ENCODE measurements around the gene TIMM10.

TIMM10 gene

GRCh38 chr11:57504511-57504910 is 26.0 kb downstream of the TIMM10 start:
- no peaks in the 10 kb centered on the region for H4K20me1 ChIP-seq (ENCODE audit: control insufficient read depth, insufficient read depth, low read depth, low read length)

GRCh38 chr11:57502870-57503269 is 27.7 kb downstream of the TIMM10 start:
- Histone ChIP-seq H3K36me3 (ENCODE audit: control insufficient read depth, low read length) (peaks cover 46% of the 10 kb centered on the region; the same call in 1 of the 2 replicates), H4K20me1 (ENCODE audit: control insufficient read depth, insufficient read depth, low read depth, low read length) (no peaks in the 10 kb centered on the region), H3K4me1 (ENCODE audit: control insufficient read depth, low read length) (no peaks in the 10 kb centered on the region), H3K4me3 (ENCODE audit: low read length) (no peak overlapping the region), H3K27ac (ENCODE audit: low read depth, low read length) (no peak overlapping the region), H3K79me2 (ENCODE audit: control insufficient read depth, low read length) (no peaks in the 10 kb centered on the region; the same call in none of the 2 replicates), H3F3A (ENCODE audit: control insufficient read depth, insufficient read depth) (no peaks in the 10 kb centered on the region), H3K9me3 (ENCODE audit: control insufficient read depth, insufficient read depth, low read length) (no peaks in the 10 kb centered on the region), H3K4me2 (ENCODE audit: low read length) (no peak overlapping the region), H3K27me3 (ENCODE audit: control insufficient read depth, low read length) (no peaks in the 10 kb centered on the region), H3K9me2 (replicated peaks; ENCODE audit: control insufficient read depth, low read length) (no peaks in the 10 kb centered on the region)
- TF ChIP-seq EZH2phosphoT487 (IDR thresholded peaks at IDR 0.05; ENCODE audit: borderline replicate concordance, low read length) = no peak
- no peak for TF ChIP-seq CTCF (IDR thresholded peaks at IDR 0.05; ENCODE audit: low read depth, low read length, poor library complexity, severe bottlenecking)

More at GRCh38 chr11:57504511-57504910, 26.0 kb downstream of the TIMM10 start:
- H3K36me3 ChIP-seq (ENCODE audit: control insufficient read depth, low read length) = peaks cover 41% of the 10 kb centered on the region; the same call in 1 of the 2 replicates
- H3K9me2 ChIP-seq (replicated peaks; ENCODE audit: control insufficient read depth, low read length) = no peaks in the 10 kb centered on the region
- no peak for TF ChIP-seq EZH2phosphoT487 (IDR thresholded peaks at IDR 0.05; ENCODE audit: borderline replicate concordance, low read length)
- TF ChIP-seq CTCF (IDR thresholded peaks at IDR 0.05; ENCODE audit: low read depth, low read length, poor library complexity, severe bottlenecking) = no peak
- peaks cover 5% of the 10 kb centered on the region for H3K79me2 ChIP-seq (ENCODE audit: control insufficient read depth, low read length)
- no peak overlapping the region for H3K27ac ChIP-seq (ENCODE audit: low read depth, low read length)
- H3F3A ChIP-seq (ENCODE audit: control insufficient read depth, insufficient read depth) = no peaks in the 10 kb centered on the region
- H3K4me3 ChIP-seq (ENCODE audit: low read length) = no peak overlapping the region
- no peak overlapping the region for H3K4me2 ChIP-seq (ENCODE audit: low read length)
- no peaks in the 10 kb centered on the region for H3K27me3 ChIP-seq (ENCODE audit: control insufficient read depth, low read length)
- H3K9me3 ChIP-seq (ENCODE audit: control insufficient read depth, insufficient read depth, low read length) = no peaks in the 10 kb centered on the region
- H3K4me1 ChIP-seq (ENCODE audit: control insufficient read depth, low read length) = no peaks in the 10 kb centered on the region; the same call in 1 of the 2 replicates

GRCh38 chr11:57502376-57502775 is 28.2 kb downstream of the TIMM10 start:
- Histone ChIP-seq H3F3A (ENCODE audit: control insufficient read depth, insufficient read depth) (no peaks in the 10 kb centered on the region), H3K4me1 (ENCODE audit: control insufficient read depth, low read length) (no peaks in the 10 kb centered on the region), H3K79me2 (ENCODE audit: control insufficient read depth, low read length) (no peaks in the 10 kb centered on the region; the same call in 1 of the 2 replicates), H3K9me3 (ENCODE audit: control insufficient read depth, insufficient read depth, low read length) (no peaks in the 10 kb centered on the region), H3K36me3 (ENCODE audit: control insufficient read depth, low read length) (peaks cover 43% of the 10 kb centered on the region; the same call in 1 of the 2 replicates), H3K4me3 (ENCODE audit: low read length) (no peak overlapping the region), H3K4me2 (ENCODE audit: low read length) (no peak overlapping the region), H3K27ac (ENCODE audit: low read depth, low read length) (no peak overlapping the region), H3K9me2 (replicated peaks; ENCODE audit: control insufficient read depth, low read length) (no peaks in the 10 kb centered on the region), H4K20me1 (ENCODE audit: control insufficient read depth, insufficient read depth, low read depth, low read length) (no peaks in the 10 kb centered on the region), H3K27me3 (ENCODE audit: control insufficient read depth, low read length) (no peaks in the 10 kb centered on the region)
- no peak for TF ChIP-seq EZH2phosphoT487 (IDR thresholded peaks at IDR 0.05; ENCODE audit: borderline replicate concordance, low read length)
- no peak for TF ChIP-seq CTCF (IDR thresholded peaks at IDR 0.05; ENCODE audit: low read depth, low read length, poor library complexity, severe bottlenecking)
